Glutamatergic neuron (in vitro differentiated cells): Measurements from ENCODE around the gene ZFHX3. TPM values are rescaled to one million over a fixed set of nuclear protein-coding genes. Genes with fewer than 3 reads are reported as not detected.
A peak's percentile ranks its signal among the peaks of the same experiment; 100 is the strongest.
"Not testable (repeated sequence)": the region's sequence is repeated elsewhere in the genome, so short reads cannot be mapped to it uniquely, and the experiment has no call there.

Experiments
- DNase-seq: peaks from one replicate; pipeline ENCODE4 v3.0.0; 2022
- H3K27ac Mint-ChIP-seq: one replicate; pipeline ENCODE4 v1.8.0; 2020; ENCODE audit warnings: mild to moderate bottlenecking, mixed read lengths, inconsistent platforms; ENCODE audit not compliant: unreplicated experiment
- H3K27me3 Mint-ChIP-seq: one replicate; pipeline ENCODE4 v1.8.0; 2020; ENCODE audit warnings: mild to moderate bottlenecking, moderate library complexity, mixed read lengths, inconsistent platforms; ENCODE audit not compliant: unreplicated experiment
- H3K36me3 Mint-ChIP-seq: one replicate; pipeline ENCODE4 v1.8.0; 2020; ENCODE audit warnings: mild to moderate bottlenecking, mixed read lengths, inconsistent platforms; ENCODE audit not compliant: unreplicated experiment
- H3K4me1 Mint-ChIP-seq: one replicate; pipeline ENCODE4 v1.8.0; 2020; ENCODE audit warnings: mild to moderate bottlenecking, low read depth, mixed read lengths, inconsistent platforms; ENCODE audit not compliant: unreplicated experiment
- H3K4me3 Mint-ChIP-seq: one replicate; pipeline ENCODE4 v1.8.0; 2020; ENCODE audit warnings: mild to moderate bottlenecking, mixed read lengths, inconsistent platforms; ENCODE audit not compliant: unreplicated experiment
- H3K9me3 Mint-ChIP-seq: one replicate; pipeline ENCODE4 v1.8.0; 2020; ENCODE audit warnings: mild to moderate bottlenecking, moderate library complexity, mixed read lengths, inconsistent platforms; ENCODE audit not compliant: unreplicated experiment
- total RNA-seq: library from RNA; stranded (reverse); fragmentation: NEBNext Ultra II Directional; extraction: Animal tissue kit (Norgen Biotek cat#: 25700); gene quantifications from one replicate; pipeline ENCODE4 v1.2.1, GENCODE V29; 2021; ENCODE audit not compliant: unreplicated experiment
- TF ChIP-seq, protein P1 (sequence below): fragments of 200-600 bp; sonication (generic); IDR thresholded peaks from one replicate; pipeline ENCODE4 v1.5.0; 2021; ENCODE audit not compliant: partially characterized antibody, unreplicated experiment

The ZFHX3 gene
- total RNA-seq, 1 donor from 2014 or later, result 6.8 TPM

DNA sequence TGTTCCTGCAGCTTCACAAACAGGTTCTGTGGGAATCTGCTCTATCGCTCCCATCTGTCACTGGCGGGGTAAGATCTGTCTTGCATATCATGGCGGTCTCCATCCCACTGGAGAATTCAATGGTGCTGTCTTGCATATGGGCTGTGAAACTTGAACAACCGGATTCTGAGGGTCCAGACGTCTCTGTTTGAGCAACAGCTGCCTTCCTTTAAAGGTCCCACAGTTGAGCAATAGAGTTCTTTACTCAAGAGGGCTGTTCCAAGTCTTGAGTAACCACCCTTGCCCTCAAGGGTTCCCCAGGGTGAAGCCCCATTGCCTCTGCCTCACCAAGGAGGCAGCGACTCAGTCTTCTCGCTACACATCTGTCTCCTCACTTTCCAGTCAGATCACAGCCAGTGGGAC is 50.8 kb downstream of the ZFHX3 start:
- Mint-ChIP-seq H3K4me1 (peaks cover 28% of the 10 kb centered on the region), H3K27ac (no peak overlapping the region), H3K36me3 (peaks cover 9% of the 10 kb centered on the region), H3K4me3 (no peak overlapping the region), H3K27me3 (peaks cover 11% of the 10 kb centered on the region), H3K9me3 (no peaks in the 10 kb centered on the region)
- no peak for DNase-seq
- TF ChIP-seq, protein P1, sequence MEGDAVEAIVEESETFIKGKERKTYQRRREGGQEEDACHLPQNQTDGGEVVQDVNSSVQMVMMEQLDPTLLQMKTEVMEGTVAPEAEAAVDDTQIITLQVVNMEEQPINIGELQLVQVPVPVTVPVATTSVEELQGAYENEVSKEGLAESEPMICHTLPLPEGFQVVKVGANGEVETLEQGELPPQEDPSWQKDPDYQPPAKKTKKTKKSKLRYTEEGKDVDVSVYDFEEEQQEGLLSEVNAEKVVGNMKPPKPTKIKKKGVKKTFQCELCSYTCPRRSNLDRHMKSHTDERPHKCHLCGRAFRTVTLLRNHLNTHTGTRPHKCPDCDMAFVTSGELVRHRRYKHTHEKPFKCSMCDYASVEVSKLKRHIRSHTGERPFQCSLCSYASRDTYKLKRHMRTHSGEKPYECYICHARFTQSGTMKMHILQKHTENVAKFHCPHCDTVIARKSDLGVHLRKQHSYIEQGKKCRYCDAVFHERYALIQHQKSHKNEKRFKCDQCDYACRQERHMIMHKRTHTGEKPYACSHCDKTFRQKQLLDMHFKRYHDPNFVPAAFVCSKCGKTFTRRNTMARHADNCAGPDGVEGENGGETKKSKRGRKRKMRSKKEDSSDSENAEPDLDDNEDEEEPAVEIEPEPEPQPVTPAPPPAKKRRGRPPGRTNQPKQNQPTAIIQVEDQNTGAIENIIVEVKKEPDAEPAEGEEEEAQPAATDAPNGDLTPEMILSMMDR, result no peak

DNA sequence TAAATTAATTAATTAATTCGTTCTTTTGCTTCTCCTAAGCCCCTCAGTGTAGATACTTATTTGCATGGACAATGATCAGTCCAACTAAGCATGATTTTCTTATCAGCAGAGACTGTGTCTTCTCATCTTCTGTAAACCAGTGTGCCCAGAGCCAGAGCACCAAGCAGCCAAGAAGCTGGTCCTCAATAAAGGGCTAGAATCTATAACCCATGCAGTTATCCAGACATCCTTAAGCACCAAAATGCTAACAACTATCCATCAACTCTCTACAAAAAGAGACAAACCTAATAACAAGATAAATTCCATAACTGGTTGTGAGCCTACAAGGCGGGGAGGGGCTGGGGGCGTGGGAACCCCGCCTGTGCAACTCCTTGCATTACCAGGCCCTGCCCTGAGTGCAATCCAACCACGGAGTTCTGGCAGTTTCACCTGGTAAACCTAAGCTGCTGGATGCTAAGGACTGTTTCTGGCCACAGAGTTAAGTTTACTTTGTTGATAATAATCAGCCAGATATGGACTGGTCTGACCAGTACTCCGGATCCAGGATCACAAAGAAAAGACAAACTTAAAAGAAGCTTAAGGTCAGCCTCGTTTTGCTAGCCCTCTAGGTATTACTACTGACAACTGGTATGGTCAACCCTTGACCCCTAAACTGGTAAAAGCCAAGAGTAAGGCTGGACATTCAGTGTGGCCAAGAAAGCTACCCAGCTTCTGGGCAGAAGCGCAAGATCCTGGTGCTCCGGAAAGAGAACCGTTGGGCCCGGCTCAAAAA is 51.5 kb downstream of the ZFHX3 start:
- TF ChIP-seq, protein P1, result no peak
- H3K36me3 Mint-ChIP-seq, result peaks cover 9% of the 10 kb centered on the region
- no peak for DNase-seq
- H3K4me1 Mint-ChIP-seq, result peaks cover 35% of the 10 kb centered on the region
- no peaks in the 10 kb centered on the region for H3K9me3 Mint-ChIP-seq
- no peak overlapping the region for H3K4me3 Mint-ChIP-seq
- H3K27me3 Mint-ChIP-seq, result peaks cover 10% of the 10 kb centered on the region
- H3K27ac Mint-ChIP-seq, result no peak overlapping the region

DNA sequence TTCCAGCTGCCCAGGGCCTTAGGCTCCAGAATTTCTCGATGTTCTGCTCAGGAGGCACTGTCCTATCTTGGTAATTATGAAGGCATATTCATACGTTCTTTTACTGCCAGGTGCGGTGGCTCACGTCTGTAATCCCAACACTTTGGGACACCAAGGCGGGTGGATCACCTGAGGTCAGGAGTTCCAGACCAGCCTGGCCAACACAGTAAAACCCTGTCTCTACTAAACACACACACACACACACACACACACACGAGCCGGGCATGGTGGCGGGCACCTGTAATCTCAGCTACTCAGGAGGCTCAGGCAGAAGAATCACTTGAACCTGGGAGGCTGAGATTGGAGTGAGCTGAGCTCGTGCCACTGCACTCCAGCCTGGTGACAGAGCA is 52.1 kb downstream of the ZFHX3 start:
- not testable (repeated sequence) for H3K36me3 Mint-ChIP-seq, DNase-seq, H3K9me3 Mint-ChIP-seq, H3K27ac Mint-ChIP-seq, H3K4me3 Mint-ChIP-seq, H3K27me3 Mint-ChIP-seq
- peaks cover 35% of the 10 kb centered on the region for H3K4me1 Mint-ChIP-seq

DNA sequence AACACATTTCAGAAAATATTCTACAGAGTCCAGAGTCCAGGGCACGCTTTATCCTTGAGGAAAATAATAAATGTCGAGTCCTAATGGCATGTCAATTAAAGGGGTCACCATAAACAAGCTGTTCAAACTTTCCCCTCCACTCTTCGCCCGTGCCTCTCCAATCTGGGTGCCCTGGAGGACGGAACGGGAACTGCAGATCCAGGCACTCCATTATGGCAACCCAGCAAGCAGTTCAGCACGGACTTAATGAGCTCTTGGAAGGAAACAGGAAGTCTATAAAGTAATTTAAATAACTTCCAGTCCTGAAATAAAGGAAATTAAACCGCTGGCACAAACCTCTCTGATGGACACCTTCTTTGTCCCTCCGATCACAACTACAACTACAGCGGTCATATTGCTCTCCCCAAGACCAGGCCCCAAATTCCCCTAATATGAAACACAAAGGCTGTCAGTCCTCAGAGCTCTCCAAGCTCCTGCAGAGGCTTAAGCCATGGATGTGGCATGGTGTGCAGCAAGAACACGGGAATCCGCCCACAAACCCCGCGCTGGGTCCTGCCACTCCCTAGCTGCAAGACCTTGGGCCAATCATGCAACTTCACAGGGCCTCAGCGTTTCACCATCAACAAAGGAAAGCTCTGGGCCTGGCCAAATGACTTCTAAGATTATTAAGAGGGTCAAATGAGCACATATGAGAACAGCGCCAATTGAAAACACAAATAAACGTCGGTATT is 52.6 kb downstream of the ZFHX3 start:
- TF ChIP-seq, protein P1, result peak; percentile 88
- H3K4me3 Mint-ChIP-seq, result no peak overlapping the region
- peaks cover 37% of the 10 kb centered on the region for H3K4me1 Mint-ChIP-seq
- peak; percentile 77 for DNase-seq
- H3K9me3 Mint-ChIP-seq, result no peaks in the 10 kb centered on the region
- H3K27me3 Mint-ChIP-seq, result peaks cover 4% of the 10 kb centered on the region
- H3K27ac Mint-ChIP-seq, result no peak overlapping the region
- H3K36me3 Mint-ChIP-seq, result no peaks in the 10 kb centered on the region

DNA sequence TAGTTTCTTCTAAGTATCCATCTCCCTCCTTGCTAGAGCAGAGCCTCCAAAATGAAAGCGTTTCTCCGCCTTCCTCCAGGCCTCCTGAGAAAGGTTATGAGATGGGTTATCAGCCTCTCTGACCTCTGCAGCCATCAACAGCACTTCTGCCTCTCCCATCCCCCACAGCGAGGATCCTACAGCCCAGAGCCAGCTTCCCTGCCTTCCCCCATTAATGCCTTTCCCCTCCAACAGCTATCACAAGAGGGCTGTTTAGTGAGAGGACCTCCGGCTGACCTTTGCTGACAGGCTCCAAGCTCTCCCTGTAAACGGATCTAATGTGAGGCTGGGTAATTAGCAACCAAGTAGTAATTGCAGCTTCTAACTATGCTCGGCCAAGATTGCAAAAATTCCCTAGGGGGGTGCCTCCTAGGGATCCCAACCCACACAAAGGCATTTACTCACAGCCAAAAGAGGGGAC is 55.8 kb downstream of the ZFHX3 start:
- peak; percentile 74 for DNase-seq
- peak overlapping the region; percentile 67 for H3K4me3 Mint-ChIP-seq
- peaks cover 4% of the 10 kb centered on the region for H3K27me3 Mint-ChIP-seq
- H3K4me1 Mint-ChIP-seq, result peaks cover 35% of the 10 kb centered on the region
- peak overlapping the region; percentile 50 for H3K27ac Mint-ChIP-seq
- no peaks in the 10 kb centered on the region for H3K9me3 Mint-ChIP-seq
- TF ChIP-seq, protein P1, result no peak
- no peaks in the 10 kb centered on the region for H3K36me3 Mint-ChIP-seq
